GM18909 (cell line): ENCODE results near the gene NPBWR2.

ENCODE experiments used
- ATAC-seq: cut with Tn5 transposase; IDR thresholded peaks from one replicate; pipeline ENCODE4 v1.9.1; 2021; ENCODE audit warnings: mild to moderate bottlenecking; ENCODE audit not compliant: unreplicated experiment, poor library complexity

NPBWR2 gene

GRCh38 chr20:64105846-64106434 is 1.4 kb downstream of the NPBWR2 start:
- ATAC-seq = no peak

DNA sequence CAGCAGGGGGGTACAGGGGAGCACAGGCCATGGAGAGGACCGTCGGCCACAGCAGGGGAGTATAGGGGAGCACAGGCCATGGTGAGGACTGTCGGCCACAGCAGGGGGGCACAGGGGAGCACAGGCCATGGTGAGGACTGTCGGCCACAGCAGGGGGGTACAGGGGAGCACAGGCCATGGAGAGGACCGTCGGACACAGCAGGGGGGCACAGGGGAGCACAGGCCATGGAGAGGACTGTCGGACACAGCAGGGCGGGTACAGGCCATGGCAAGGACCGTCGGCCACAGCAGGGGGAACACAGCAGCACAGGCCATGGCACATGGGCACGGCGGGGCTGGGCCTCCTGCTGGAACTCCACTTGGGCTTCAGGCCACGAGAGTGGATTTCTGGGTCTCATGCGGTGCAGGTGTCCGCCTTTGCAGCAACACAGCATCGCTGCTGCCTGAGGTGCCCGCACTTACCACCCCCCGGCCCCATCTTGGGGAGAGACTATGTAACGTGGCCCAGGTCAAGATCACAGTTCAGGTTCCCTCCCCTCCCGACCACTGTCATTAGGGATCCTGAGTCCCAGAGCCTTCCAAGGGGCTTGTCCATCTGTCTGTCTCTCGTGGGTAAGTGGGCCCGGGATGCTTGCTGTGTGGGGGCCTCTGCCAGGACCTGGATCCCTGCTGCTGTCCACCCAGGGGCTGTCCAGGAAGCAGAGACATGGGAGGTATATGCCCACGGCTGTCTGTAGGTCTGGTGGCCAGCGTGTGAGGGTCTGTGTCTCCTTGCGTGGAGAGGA is 2.5 kb downstream of the NPBWR2 start:
- ATAC-seq = no peak

- no peak for ATAC-seq
Measured at GRCh38 chr20:64103871-64104666, 3.3 kb downstream of the NPBWR2 start.

DNA sequence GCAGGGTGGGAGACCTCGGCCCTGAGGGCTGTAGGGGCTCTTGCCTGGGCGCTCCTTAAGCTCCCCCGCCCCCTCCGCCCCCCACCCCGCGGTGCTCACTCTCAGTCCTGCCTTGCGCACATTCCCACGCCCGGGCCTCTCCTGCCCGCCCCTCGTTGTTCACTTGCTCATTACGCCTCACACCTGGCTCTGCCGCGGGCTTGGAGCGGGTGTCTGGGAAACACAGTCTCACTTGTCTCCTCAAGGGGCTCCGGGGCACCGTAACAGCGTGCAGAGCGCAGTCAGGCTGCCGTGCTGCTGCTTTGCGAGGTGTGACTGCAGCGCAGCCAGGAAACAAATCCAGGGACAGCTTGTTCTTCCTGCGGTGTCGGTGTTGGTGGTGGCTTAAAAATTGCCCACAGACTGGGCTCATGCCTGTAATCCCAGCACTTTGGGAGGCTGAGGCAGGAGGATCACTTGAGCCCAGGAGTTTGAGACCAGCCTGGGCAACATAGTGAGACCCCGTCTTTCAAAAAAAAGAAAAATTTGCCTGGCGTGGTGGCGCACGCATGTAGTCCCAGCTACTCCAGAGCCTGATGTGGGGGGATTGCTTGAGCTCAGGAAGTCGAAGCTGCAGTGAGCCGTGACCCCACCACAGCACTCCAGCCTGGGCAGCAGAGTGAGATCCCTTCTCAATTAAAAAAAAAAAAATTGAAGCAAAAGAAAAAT is 4.6 kb downstream of the NPBWR2 start:
- no peak for ATAC-seq

- ATAC-seq = peak; percentile 44
Measured at GRCh38 chr20:64101731-64102621, 5.4 kb downstream of the NPBWR2 start.

GRCh38 chr20:64100946-64101688 is 6.2 kb downstream of the NPBWR2 start:
- ATAC-seq = no peak

DNA sequence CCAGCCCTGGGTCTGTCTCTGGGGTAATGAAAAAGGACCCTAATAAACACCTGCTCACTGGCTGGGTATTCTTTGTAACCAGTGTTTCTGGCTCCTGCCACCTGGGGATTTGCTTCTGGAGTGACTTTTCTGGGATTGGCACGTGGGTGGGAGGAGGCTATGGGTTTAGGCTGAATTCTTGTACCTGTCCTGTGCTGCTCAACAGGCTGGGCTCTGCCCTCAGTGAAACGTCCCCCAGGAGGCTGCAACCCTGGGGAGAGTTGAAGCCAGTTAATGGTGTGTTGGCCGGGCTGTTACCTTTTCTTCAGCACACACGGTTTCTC is 6.8 kb downstream of the NPBWR2 start:
- no peak for ATAC-seq

DNA sequence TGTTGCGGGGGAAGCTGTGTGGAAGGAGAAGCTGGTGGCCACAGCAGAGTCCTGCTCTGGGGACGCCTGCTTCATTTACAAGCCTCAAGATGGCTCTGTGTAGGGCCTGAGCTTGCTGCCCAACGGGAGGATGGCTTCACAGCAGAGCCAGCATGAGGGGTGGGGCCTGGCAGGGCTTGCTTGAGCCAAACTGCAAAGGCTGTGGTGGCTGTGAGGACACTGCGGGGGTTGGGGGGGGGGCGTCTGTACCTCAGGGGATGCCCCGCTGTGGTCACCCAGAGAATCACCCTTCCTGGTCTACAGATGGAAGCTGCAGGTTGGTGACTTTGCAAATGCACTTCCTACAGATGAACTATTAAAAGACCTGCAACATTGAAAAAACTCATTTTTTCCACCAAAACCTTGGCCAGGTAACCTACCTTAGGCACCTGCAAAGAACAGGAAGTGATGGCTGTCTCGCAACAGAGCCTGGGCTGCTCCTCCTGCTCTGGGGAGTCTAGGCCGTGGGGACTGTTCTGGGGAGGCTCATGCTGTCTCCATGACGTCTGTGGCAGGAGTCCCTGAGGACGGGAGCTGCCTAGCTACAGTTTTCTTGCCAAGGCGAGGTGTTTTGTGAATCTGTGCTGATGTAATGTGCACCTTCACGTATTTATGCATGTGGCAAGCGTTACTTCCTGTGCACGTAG is 7.3 kb downstream of the NPBWR2 start:
- no peak for ATAC-seq

- no peak for ATAC-seq
Measured at GRCh38 chr20:64099086-64099786, 8.1 kb downstream of the NPBWR2 start.

GRCh38 chr20:64098471-64099013 is 8.8 kb downstream of the NPBWR2 start:
- ATAC-seq = no peak

DNA sequence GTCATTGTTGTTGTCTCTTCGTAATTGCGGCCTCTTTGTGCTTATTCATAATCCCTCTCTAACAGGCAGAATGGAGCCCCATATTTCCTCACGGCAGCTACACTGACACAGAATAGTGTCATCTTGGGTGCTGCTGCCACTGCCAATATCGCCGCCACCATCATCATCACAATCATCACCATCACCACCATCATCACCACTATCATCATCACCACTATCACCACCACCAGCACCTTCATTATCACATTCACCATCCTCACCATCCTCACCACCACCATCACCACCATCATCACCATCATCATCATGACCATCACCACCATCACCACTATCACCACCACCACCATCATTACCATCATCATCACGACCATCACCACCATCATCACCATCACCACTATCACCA is 10.8 kb downstream of the NPBWR2 start:
- no peak for ATAC-seq

GRCh38 chr20:64095927-64096326 is 11.4 kb downstream of the NPBWR2 start:
- ATAC-seq = no peak

DNA sequence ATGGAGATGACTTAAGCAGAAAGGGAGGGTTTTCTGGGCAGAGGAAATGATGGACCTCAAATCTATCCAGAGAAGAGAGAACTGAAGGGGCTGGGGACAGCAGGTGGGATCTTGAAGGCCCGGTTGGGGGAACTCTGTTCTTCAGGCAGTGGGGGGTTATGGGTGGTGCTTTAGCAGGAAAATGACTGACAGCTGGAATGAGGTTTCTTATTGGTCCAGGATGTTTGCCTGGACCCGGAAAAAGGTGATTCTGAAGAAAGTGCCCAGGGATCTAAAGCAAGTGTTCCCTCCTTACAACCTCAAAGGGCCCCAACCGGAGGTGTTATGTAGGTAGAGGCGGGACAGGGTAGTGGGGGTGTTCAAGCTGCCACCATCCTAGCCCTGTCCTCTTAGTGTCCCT is 11.9 kb downstream of the NPBWR2 start:
- ATAC-seq = no peak

GRCh38 chr20:64093013-64093503 is 14.3 kb downstream of the NPBWR2 start:
- no peak for ATAC-seq

GRCh38 chr20:64092258-64093012 is 14.9 kb downstream of the NPBWR2 start:
- no peak for ATAC-seq

GRCh38 chr20:64091770-64092169 is 15.6 kb downstream of the NPBWR2 start:
- no peak for ATAC-seq

DNA sequence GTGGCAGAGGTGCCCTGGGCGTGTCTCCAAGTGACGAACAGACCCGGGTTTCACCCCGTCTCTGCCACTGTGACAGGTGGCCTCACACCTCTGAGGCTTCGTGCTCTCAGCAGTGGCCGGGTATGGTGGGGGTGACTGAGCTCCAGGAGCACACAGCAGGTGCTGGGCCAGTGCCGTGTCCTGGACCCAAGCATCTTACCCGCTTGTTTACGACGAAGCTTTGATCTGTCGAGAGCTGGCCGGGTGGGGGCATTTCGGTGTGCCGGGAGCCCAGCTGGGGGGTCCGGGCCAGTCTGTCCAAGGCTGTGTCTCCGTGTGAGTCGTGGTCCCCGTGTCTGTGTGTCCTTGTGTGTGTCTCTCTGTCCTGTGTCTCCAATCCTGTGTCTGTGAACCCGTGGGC is 16.0 kb downstream of the NPBWR2 start:
- no peak for ATAC-seq
